CD4-positive, alpha-beta T cell (primary cell): Measurements from ENCODE around the gene ELMO1. TPM values are rescaled to one million over a fixed set of nuclear protein-coding genes. Genes with fewer than 3 reads are reported as not detected.

Source experiments
- ATAC-seq: fragments of 200-7000 bp; cut with Tn5 transposase; one replicate; pipeline ENCODE4 v1.10.0; 2022; ENCODE audit warnings: mild to moderate bottlenecking; ENCODE audit not compliant: poor library complexity
- CTCF ChIA-PET: fragments of 350-600 bp; sonication (Branson Sonifier 250); formaldehyde crosslinking; loops from one replicate; lab custom pipeline; 2021; ENCODE audit warnings: antibody characterized with exemption, inconsistent platforms; lab: Charles Lee
- POLR2A ChIA-PET: fragments of 350-600 bp; sonication (Branson Sonifier 250); formaldehyde crosslinking; loops from one replicate; lab custom pipeline; 2021; ENCODE audit warnings: antibody characterized with exemption, inconsistent platforms; lab: Charles Lee
- DNase-seq, 14 experiments: peaks; one replicate each; pipeline ENCODE4 v3.0.0-alpha.2; 2013 to 2020; ENCODE audit warnings: mixed read lengths in 2 of 14
- H3K27ac ChIP-seq, 2 donors: one replicate each; pipeline versions ENCODE4 v1.5.1 to v1.7.0; 2013; ENCODE audit warnings: low read length in 2 of 2, low read depth in 1 of 2, mild to moderate bottlenecking in 1 of 2
- H3K27me3 ChIP-seq, 2 experiments: 1 replicate in 1 of 2; 2 replicates in 1 of 2; pipeline versions ENCODE4 v1.6.1 to v1.7.0; 2013; ENCODE audit warnings: low read length in 2 of 2, control low read depth in 1 of 2, mild to moderate bottlenecking in 1 of 2, moderate library complexity in 1 of 2; ENCODE audit not compliant: insufficient read depth in 2 of 2, control insufficient read depth in 1 of 2
- H3K36me3 ChIP-seq: one replicate; pipeline ENCODE4 v1.6.1; 2013; ENCODE audit warnings: low read length, control low read depth; ENCODE audit not compliant: insufficient read depth
- H3K4me1 ChIP-seq: one replicate; pipeline ENCODE4 v1.6.1; 2013; ENCODE audit warnings: low read length, control low read depth; ENCODE audit not compliant: insufficient read depth
- H3K4me3 ChIP-seq: one replicate; pipeline ENCODE4 v1.5.1; 2013; ENCODE audit warnings: mild to moderate bottlenecking, low read length, moderate library complexity
- H3K9me3 ChIP-seq, 2 experiments: 1 replicate in 1 of 2; 2 replicates in 1 of 2; pipeline versions ENCODE4 v1.6.1 to v1.7.0; 2013; ENCODE audit warnings: low read length in 2 of 2, mild to moderate bottlenecking in 2 of 2, control low read depth in 1 of 2, moderate library complexity in 1 of 2; ENCODE audit not compliant: control insufficient read depth in 1 of 2, insufficient read depth in 1 of 2
- H3K27ac Mint-ChIP-seq: one replicate; pipeline ENCODE4 v1.8.0; 2020; ENCODE audit warnings: mixed read lengths
- H3K27me3 Mint-ChIP-seq: one replicate; pipeline ENCODE4 v1.8.0; 2021; ENCODE audit warnings: mixed read lengths
- H3K36me3 Mint-ChIP-seq: one replicate; pipeline ENCODE4 v1.8.0; 2021; ENCODE audit warnings: low read depth, mixed read lengths
- H3K4me1 Mint-ChIP-seq: one replicate; pipeline ENCODE4 v1.8.0; 2021; ENCODE audit warnings: low read depth, mixed read lengths
- H3K4me3 Mint-ChIP-seq: one replicate; pipeline ENCODE4 v1.8.0; 2020; ENCODE audit warnings: mild to moderate bottlenecking, mixed read lengths
- H3K9me3 Mint-ChIP-seq: one replicate; pipeline ENCODE4 v1.8.0; 2020; ENCODE audit warnings: mixed read lengths
- intact Hi-C, 2 experiments: fragments of 100-400 bp; cut with DNase I in 1 of 2; cut with micrococcal nuclease in 1 of 2; formaldehyde crosslinking; loops; one replicate each; pipeline versions ENCODE4 v1.15.1 to v1.9.0; 2023 to 2025; cut with DNase I, micrococcal nuclease
- total RNA-seq, 174 experiments: library from RNA in 2 of 174; stranded (reverse) in 2 of 174; gene quantifications; one replicate each; pipeline ENCODE4 v1.2.3 and lab custom pipeline; 2021 to 2026
- TF ChIP-seq, protein P1 (sequence below): fragments of 200-600 bp; IDR thresholded peaks from one replicate; pipeline ENCODE4 v1.8.0; 2022; ENCODE audit warnings: antibody characterized with exemption, mild to moderate bottlenecking

Gene ELMO1
- total RNA-seq, 2 experiments from 2014 or later, result 117 to 120 TPM

DNA sequence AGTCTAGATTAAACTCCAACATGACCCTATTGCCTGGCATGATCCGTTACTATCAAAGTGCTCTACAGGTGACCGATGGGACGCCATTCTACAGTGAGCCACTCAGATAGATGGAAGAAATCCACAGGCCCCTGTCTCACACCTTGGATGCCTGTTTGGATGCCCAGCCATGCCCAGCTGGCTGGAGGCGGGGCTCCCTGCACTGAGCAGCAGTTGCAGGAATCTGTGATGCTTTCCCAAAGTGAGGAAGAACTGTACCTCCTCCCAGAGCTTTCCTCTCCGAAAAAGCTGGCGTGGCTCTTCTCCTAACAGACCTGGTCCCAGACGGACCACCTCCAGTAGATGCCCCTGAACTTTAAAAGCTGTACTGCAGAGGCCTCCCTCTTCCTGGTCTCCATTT lies 253.3 kb downstream of the ELMO1 start:
- Mint-ChIP-seq H3K4me1 (peaks cover 13% of the 10 kb centered on the region), H3K27ac (no peak overlapping the region), H3K36me3 (peaks cover 69% of the 10 kb centered on the region), H3K27me3 (no peaks in the 10 kb centered on the region), H3K9me3 (no peaks in the 10 kb centered on the region), H3K4me3 (no peak overlapping the region)
- intact Hi-C loops, result loop anchor here in 1 of 2 experiments (5.0 kb wide), 1 partner anchor 513 kb away; no protein-coding TSS in a partner anchor
- Histone ChIP-seq H3K9me3 (no peaks in the 10 kb centered on the region), H3K27ac (no peak overlapping the region), H3K36me3 (peaks cover 47% of the 10 kb centered on the region), H3K4me1 (no peaks in the 10 kb centered on the region), H3K27me3 (no peaks in the 10 kb centered on the region), H3K4me3 (no peak overlapping the region)
- DNase-seq (no peak), ATAC-seq (no peak)
- POLR2A ChIA-PET, result no interaction called here
- CTCF ChIA-PET, result no interaction called here
- TF ChIP-seq, protein P1, sequence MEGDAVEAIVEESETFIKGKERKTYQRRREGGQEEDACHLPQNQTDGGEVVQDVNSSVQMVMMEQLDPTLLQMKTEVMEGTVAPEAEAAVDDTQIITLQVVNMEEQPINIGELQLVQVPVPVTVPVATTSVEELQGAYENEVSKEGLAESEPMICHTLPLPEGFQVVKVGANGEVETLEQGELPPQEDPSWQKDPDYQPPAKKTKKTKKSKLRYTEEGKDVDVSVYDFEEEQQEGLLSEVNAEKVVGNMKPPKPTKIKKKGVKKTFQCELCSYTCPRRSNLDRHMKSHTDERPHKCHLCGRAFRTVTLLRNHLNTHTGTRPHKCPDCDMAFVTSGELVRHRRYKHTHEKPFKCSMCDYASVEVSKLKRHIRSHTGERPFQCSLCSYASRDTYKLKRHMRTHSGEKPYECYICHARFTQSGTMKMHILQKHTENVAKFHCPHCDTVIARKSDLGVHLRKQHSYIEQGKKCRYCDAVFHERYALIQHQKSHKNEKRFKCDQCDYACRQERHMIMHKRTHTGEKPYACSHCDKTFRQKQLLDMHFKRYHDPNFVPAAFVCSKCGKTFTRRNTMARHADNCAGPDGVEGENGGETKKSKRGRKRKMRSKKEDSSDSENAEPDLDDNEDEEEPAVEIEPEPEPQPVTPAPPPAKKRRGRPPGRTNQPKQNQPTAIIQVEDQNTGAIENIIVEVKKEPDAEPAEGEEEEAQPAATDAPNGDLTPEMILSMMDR, result no peak

DNA sequence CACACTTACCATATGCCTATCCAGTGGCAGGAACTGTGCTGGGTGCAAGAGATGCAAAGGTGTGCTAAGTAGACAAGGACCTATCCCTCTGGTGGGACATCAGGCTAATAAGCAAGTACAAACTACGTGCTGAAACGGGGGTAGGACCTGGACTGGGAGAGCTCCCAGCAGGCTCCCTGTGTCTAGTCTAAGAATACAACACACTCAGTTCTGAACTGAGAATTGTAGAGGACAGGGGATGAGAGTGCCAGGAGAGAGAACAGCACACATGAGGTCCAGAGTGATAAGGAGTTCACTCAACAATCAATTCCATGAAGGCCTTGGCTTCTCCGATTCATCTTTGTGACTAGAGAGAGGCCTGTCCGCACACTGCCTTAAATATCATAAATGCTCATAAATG lies 253.7 kb downstream of the ELMO1 start:
- H3K4me1 Mint-ChIP-seq, result peaks cover 13% of the 10 kb centered on the region
- H3K27ac ChIP-seq, result no peak overlapping the region
- no peaks in the 10 kb centered on the region for H3K9me3 Mint-ChIP-seq
- H3K4me3 ChIP-seq, result no peak overlapping the region
- no peaks in the 10 kb centered on the region for H3K27me3 ChIP-seq
- DNase-seq (no peak), ATAC-seq (no peak)
- POLR2A ChIA-PET, result no interaction called here
- no peaks in the 10 kb centered on the region for H3K9me3 ChIP-seq
- peaks cover 67% of the 10 kb centered on the region for H3K36me3 Mint-ChIP-seq
- peaks cover 47% of the 10 kb centered on the region for H3K36me3 ChIP-seq
- TF ChIP-seq, protein P1, result no peak
- H3K4me3 Mint-ChIP-seq, result no peak overlapping the region
- H3K27ac Mint-ChIP-seq, result no peak overlapping the region
- CTCF ChIA-PET, result interaction anchor here (2.1 kb wide), 1 partner anchor 13 kb away, joined by 6 read pairs; no protein-coding TSS in a partner anchor
- intact Hi-C loops, result loop anchor here in 1 of 2 experiments (5.0 kb wide), 1 partner anchor 513 kb away; no protein-coding TSS in a partner anchor
- H3K4me1 ChIP-seq, result no peaks in the 10 kb centered on the region
- no peaks in the 10 kb centered on the region for H3K27me3 Mint-ChIP-seq

DNA sequence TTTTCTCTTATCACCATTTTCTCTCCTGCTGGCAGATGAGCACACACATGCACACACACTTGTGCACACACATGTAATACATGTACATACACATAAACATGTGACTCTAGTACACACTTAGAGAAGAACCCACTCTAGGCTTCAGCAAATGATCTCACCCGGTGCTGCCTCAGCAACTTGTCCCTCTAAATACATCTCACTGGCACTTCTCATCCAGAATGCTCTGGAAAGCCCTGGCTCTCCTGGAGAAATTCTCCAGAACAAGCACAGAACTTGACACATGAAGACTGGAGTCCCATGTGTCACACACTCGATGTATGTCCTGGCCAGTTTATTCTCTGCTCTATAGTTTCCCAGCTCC lies 254.9 kb downstream of the ELMO1 start:
- H3K36me3 Mint-ChIP-seq, result peaks cover 64% of the 10 kb centered on the region
- Histone ChIP-seq H3K9me3 (no peaks in the 10 kb centered on the region), H3K4me1 (no peaks in the 10 kb centered on the region), H3K36me3 (peaks cover 52% of the 10 kb centered on the region), H3K27me3 (no peaks in the 10 kb centered on the region), H3K27ac (no peak overlapping the region), H3K4me3 (no peak overlapping the region)
- H3K27me3 Mint-ChIP-seq, result no peaks in the 10 kb centered on the region
- CTCF ChIA-PET, result interaction anchor here (2.1 kb wide), 1 partner anchor 12 kb away, joined by 6 read pairs; no protein-coding TSS in a partner anchor
- intact Hi-C loops, result no loop called here
- POLR2A ChIA-PET, result no interaction called here
- H3K9me3 Mint-ChIP-seq, result no peaks in the 10 kb centered on the region
- TF ChIP-seq, protein P1, result no peak
- no peak for DNase-seq
- no peak for ATAC-seq
- H3K27ac Mint-ChIP-seq, result no peak overlapping the region
- peaks cover 9% of the 10 kb centered on the region for H3K4me1 Mint-ChIP-seq
- no peak overlapping the region for H3K4me3 Mint-ChIP-seq
